Measurements from ENCODE around the gene INKA1.

The INKA1 gene

GRCh38 chr3:49788056-49788455 is 15.0 kb upstream of the INKA1 start:
- Histone ChIP-seq H3K27me3 (ENCODE audit: low read length) (no peaks in the 10 kb centered on the region), H3F3A (ENCODE audit: insufficient read depth) (no peaks in the 10 kb centered on the region), H3K9ac (ENCODE audit: low read length) (no peak overlapping the region), H3K79me2 (ENCODE audit: insufficient read depth, low read length) (peaks cover 18% of the 10 kb centered on the region), H3K4me2 (ENCODE audit: low read depth, low read length, poor library complexity, severe bottlenecking) (no peak overlapping the region), H3K9me3 (ENCODE audit: insufficient read depth, low read length) (no peaks in the 10 kb centered on the region), H4K20me1 (ENCODE audit: low read depth, low read length) (no peaks in the 10 kb centered on the region), H3K27ac (ENCODE audit: low read depth, low read length) (no peak overlapping the region), H3K36me3 (ENCODE audit: low read length) (no peaks in the 10 kb centered on the region), H3K9me2 (replicated peaks; ENCODE audit: insufficient read depth, low read length) (no peaks in the 10 kb centered on the region), H2AFZ (ENCODE audit: low read depth, low read length, severe bottlenecking) (no peak overlapping the region), H3K4me3 (ENCODE audit: insufficient read depth, low read length, poor library complexity, severe bottlenecking) (no peak overlapping the region)
- TF ChIP-seq EZH2phosphoT487 (conservative IDR thresholded peaks at IDR 0.05; ENCODE audit: low read length): no peak
- TF ChIP-seq CTCF (IDR thresholded peaks at IDR 0.05; ENCODE audit: insufficient read depth, low read length, poor library complexity, severe bottlenecking): no peak

- Histone ChIP-seq H3K27ac (ENCODE audit: low read depth, low read length) (no peak overlapping the region), H3K9me3 (ENCODE audit: insufficient read depth, low read length) (no peaks in the 10 kb centered on the region), H3F3A (ENCODE audit: insufficient read depth) (no peaks in the 10 kb centered on the region), H3K4me2 (ENCODE audit: low read depth, low read length, poor library complexity, severe bottlenecking) (no peak overlapping the region), H3K4me3 (ENCODE audit: insufficient read depth, low read length, poor library complexity, severe bottlenecking) (no peak overlapping the region), H3K36me3 (ENCODE audit: low read length) (no peaks in the 10 kb centered on the region), H3K27me3 (ENCODE audit: low read length) (no peaks in the 10 kb centered on the region), H4K20me1 (ENCODE audit: low read depth, low read length) (no peaks in the 10 kb centered on the region), H2AFZ (ENCODE audit: low read depth, low read length, severe bottlenecking) (no peak overlapping the region), H3K79me2 (ENCODE audit: insufficient read depth, low read length) (peaks cover 2% of the 10 kb centered on the region; the same call in 1 of the 2 replicates), H3K9ac (ENCODE audit: low read length) (no peak overlapping the region), H3K9me2 (replicated peaks; ENCODE audit: insufficient read depth, low read length) (no peaks in the 10 kb centered on the region)
- TF ChIP-seq CTCF (IDR thresholded peaks at IDR 0.05; ENCODE audit: insufficient read depth, low read length, poor library complexity, severe bottlenecking) (no peak), EZH2phosphoT487 (conservative IDR thresholded peaks at IDR 0.05; ENCODE audit: low read length) (no peak)
Measured at GRCh38 chr3:49790626-49791411, 12.2 kb upstream of the INKA1 start.

- TF ChIP-seq EZH2phosphoT487 (conservative IDR thresholded peaks at IDR 0.05; ENCODE audit: low read length): no peak
- TF ChIP-seq CTCF (IDR thresholded peaks at IDR 0.05; ENCODE audit: insufficient read depth, low read length, poor library complexity, severe bottlenecking): no peak
Measured at GRCh38 chr3:49791571-49791970, 11.5 kb upstream of the INKA1 start.

More at GRCh38 chr3:49791571-49791970, 11.5 kb upstream of the INKA1 start:
- no peak overlapping the region for H2AFZ ChIP-seq (ENCODE audit: low read depth, low read length, severe bottlenecking)
- no peak overlapping the region for H3K9ac ChIP-seq (ENCODE audit: low read length)
- no peaks in the 10 kb centered on the region for H3K9me3 ChIP-seq (ENCODE audit: insufficient read depth, low read length)
- H3K36me3 ChIP-seq (ENCODE audit: low read length): no peaks in the 10 kb centered on the region
- H4K20me1 ChIP-seq (ENCODE audit: low read depth, low read length): no peaks in the 10 kb centered on the region
- no peak overlapping the region for H3K4me2 ChIP-seq (ENCODE audit: low read depth, low read length, poor library complexity, severe bottlenecking)
- no peaks in the 10 kb centered on the region for H3F3A ChIP-seq (ENCODE audit: insufficient read depth)
- no peak overlapping the region for H3K4me3 ChIP-seq (ENCODE audit: insufficient read depth, low read length, poor library complexity, severe bottlenecking)
- H3K27me3 ChIP-seq (ENCODE audit: low read length): no peaks in the 10 kb centered on the region
- H3K27ac ChIP-seq (ENCODE audit: low read depth, low read length): no peak overlapping the region
- H3K9me2 ChIP-seq (replicated peaks; ENCODE audit: insufficient read depth, low read length): no peaks in the 10 kb centered on the region
- no peaks in the 10 kb centered on the region for H3K79me2 ChIP-seq (ENCODE audit: insufficient read depth, low read length)
